HEK293 (cell line): ENCODE results near the gene PDE6B.

Experiments
- HOXD13 ChIP-seq: sonication (generic); formaldehyde crosslinking; IDR thresholded peaks from 2 replicates; pipeline ENCODE4 v1.8.0; 2022; ENCODE audit warnings: missing genetic modification reagents, borderline replicate concordance
- KLF1 ChIP-seq: fragments of 450-650 bp; formaldehyde crosslinking; IDR thresholded peaks from 2 replicates; pipeline ENCODE4 v1.5.1; 2016; ENCODE audit warnings: missing biosample characterization, missing genetic modification characterization
- KLF8 ChIP-seq: fragments of 450-650 bp; formaldehyde crosslinking; IDR thresholded peaks from 2 replicates; pipeline ENCODE4 v1.5.1; 2016; ENCODE audit warnings: missing biosample characterization, missing genetic modification characterization
- OSR2 ChIP-seq: fragments of 450-650 bp; formaldehyde crosslinking; IDR thresholded peaks from 2 replicates; pipeline ENCODE4 v1.5.1; 2016; ENCODE audit warnings: missing biosample characterization, missing genetic modification characterization
- PRDM1 ChIP-seq: fragments of 450-650 bp; formaldehyde crosslinking; IDR thresholded peaks from 2 replicates; pipeline ENCODE4; 2016; ENCODE audit warnings: missing biosample characterization, missing genetic modification characterization
- SP3 ChIP-seq: fragments of 450-650 bp; formaldehyde crosslinking; IDR thresholded peaks from 2 replicates; pipeline ENCODE4 v1.5.1; 2016; ENCODE audit warnings: missing biosample characterization, missing genetic modification characterization
- ZBTB20 ChIP-seq: fragments of 450-650 bp; formaldehyde crosslinking; IDR thresholded peaks from 2 replicates; pipeline ENCODE4 v1.5.1; 2016; ENCODE audit warnings: missing biosample characterization, missing genetic modification characterization
- ZEB2 ChIP-seq: fragments of 450-650 bp; formaldehyde crosslinking; IDR thresholded peaks from 2 replicates; pipeline ENCODE4 v1.5.1; 2016; ENCODE audit warnings: missing biosample characterization, missing genetic modification characterization
- ZNF112 ChIP-seq: fragments of 450-650 bp; formaldehyde crosslinking; IDR thresholded peaks from 2 replicates; pipeline ENCODE4 v1.5.0; 2017; ENCODE audit warnings: missing biosample characterization, missing genetic modification characterization
- ZNF155 ChIP-seq: fragments of 450-650 bp; formaldehyde crosslinking; IDR thresholded peaks from 2 replicates; pipeline ENCODE4 v1.5.1; 2016; ENCODE audit warnings: missing biosample characterization, missing genetic modification characterization
- ZNF157 ChIP-seq: fragments of 450-650 bp; formaldehyde crosslinking; IDR thresholded peaks from 2 replicates; pipeline ENCODE4 v1.5.1; 2016; ENCODE audit warnings: missing biosample characterization, missing genetic modification characterization
- ZNF202 ChIP-seq: fragments of 450-650 bp; formaldehyde crosslinking; IDR thresholded peaks from 2 replicates; pipeline ENCODE4 v1.5.1; 2016; ENCODE audit warnings: missing biosample characterization, missing genetic modification characterization, borderline replicate concordance
- ZNF223 ChIP-seq: fragments of 450-650 bp; formaldehyde crosslinking; IDR thresholded peaks from 2 replicates; pipeline ENCODE4 v1.5.1; 2016; ENCODE audit warnings: missing biosample characterization, missing genetic modification characterization
- ZNF311 ChIP-seq: fragments of 450-650 bp; formaldehyde crosslinking; IDR thresholded peaks from 2 replicates; pipeline ENCODE4 v1.5.1; 2017; ENCODE audit warnings: missing biosample characterization, missing genetic modification characterization, borderline replicate concordance
- ZNF426 ChIP-seq: fragments of 450-650 bp; formaldehyde crosslinking; IDR thresholded peaks from 2 replicates; pipeline ENCODE4 v1.5.1; 2017; ENCODE audit warnings: missing biosample characterization, missing genetic modification characterization, mild to moderate bottlenecking, inconsistent platforms, moderate library complexity
- ZNF48 ChIP-seq: fragments of 450-650 bp; formaldehyde crosslinking; IDR thresholded peaks from 2 replicates; pipeline ENCODE4 v1.5.1; 2016; ENCODE audit warnings: missing biosample characterization, missing genetic modification characterization
- ZNF529 ChIP-seq: fragments of 450-650 bp; formaldehyde crosslinking; IDR thresholded peaks from 2 replicates; pipeline ENCODE4 v1.5.1; 2017; ENCODE audit warnings: missing genetic modification characterization, missing biosample characterization; ENCODE audit not compliant: insufficient replicate concordance
- ZNF548 ChIP-seq: fragments of 450-650 bp; formaldehyde crosslinking; IDR thresholded peaks from 2 replicates; pipeline ENCODE4 v1.5.1; 2016; ENCODE audit warnings: missing biosample characterization, missing genetic modification characterization
- ZNF600 ChIP-seq: fragments of 450-650 bp; formaldehyde crosslinking; IDR thresholded peaks from 2 replicates; pipeline ENCODE4 v1.5.1; 2016; ENCODE audit warnings: missing biosample characterization, missing genetic modification characterization
- ZNF610 ChIP-seq: fragments of 450-650 bp; formaldehyde crosslinking; IDR thresholded peaks from 2 replicates; pipeline ENCODE4 v1.5.1; 2016; ENCODE audit warnings: missing biosample characterization, missing genetic modification characterization, borderline replicate concordance
- ZNF76 ChIP-seq: fragments of 450-650 bp; formaldehyde crosslinking; IDR thresholded peaks from 2 replicates; pipeline ENCODE4; 2016; ENCODE audit warnings: low read depth, missing biosample characterization, missing genetic modification characterization, borderline replicate concordance
- ZNF792 ChIP-seq: fragments of 450-650 bp; formaldehyde crosslinking; IDR thresholded peaks from 2 replicates; pipeline ENCODE4 v1.5.1; 2016; ENCODE audit warnings: missing biosample characterization, missing genetic modification characterization
- ZSCAN16 ChIP-seq: fragments of 450-650 bp; formaldehyde crosslinking; IDR thresholded peaks from 2 replicates; pipeline ENCODE4 v1.5.1; 2016; ENCODE audit warnings: missing biosample characterization, missing genetic modification characterization
- TF ChIP-seq, protein P1 (sequence below): fragments of 450-650 bp; formaldehyde crosslinking; IDR thresholded peaks from 2 replicates; pipeline ENCODE4; 2016; ENCODE audit warnings: missing biosample characterization, missing genetic modification characterization
- TF ChIP-seq, protein P2 (sequence below): fragments of 450-650 bp; IDR thresholded peaks from 2 replicates; pipeline ENCODE4 v1.5.1; 2018; ENCODE audit warnings: missing biosample characterization, mild to moderate bottlenecking, missing genetic modification characterization
- TF ChIP-seq, protein P3 (sequence below): fragments of 450-650 bp; formaldehyde crosslinking; IDR thresholded peaks from 2 replicates; pipeline ENCODE4 v1.5.1; 2017; ENCODE audit warnings: missing biosample characterization, missing genetic modification characterization
- TF ChIP-seq, protein P4 (sequence below): fragments of 450-650 bp; formaldehyde crosslinking; optimal IDR thresholded peaks from 2 replicates; pipeline ENCODE3; 2016; ENCODE audit warnings: missing biosample characterization, mild to moderate bottlenecking, missing genetic modification characterization
- TF ChIP-seq, protein P5 (sequence below): fragments of 450-650 bp; formaldehyde crosslinking; conservative IDR thresholded peaks from 2 replicates; pipeline ENCODE4 v1.5.1; 2016; ENCODE audit warnings: low read depth, missing biosample characterization, missing genetic modification characterization
- TF ChIP-seq, protein P6 (sequence below): fragments of 450-650 bp; formaldehyde crosslinking; IDR thresholded peaks from 2 replicates; pipeline ENCODE4 v1.5.1; 2016; ENCODE audit warnings: missing biosample characterization, missing genetic modification characterization

Gene PDE6B

DNA sequence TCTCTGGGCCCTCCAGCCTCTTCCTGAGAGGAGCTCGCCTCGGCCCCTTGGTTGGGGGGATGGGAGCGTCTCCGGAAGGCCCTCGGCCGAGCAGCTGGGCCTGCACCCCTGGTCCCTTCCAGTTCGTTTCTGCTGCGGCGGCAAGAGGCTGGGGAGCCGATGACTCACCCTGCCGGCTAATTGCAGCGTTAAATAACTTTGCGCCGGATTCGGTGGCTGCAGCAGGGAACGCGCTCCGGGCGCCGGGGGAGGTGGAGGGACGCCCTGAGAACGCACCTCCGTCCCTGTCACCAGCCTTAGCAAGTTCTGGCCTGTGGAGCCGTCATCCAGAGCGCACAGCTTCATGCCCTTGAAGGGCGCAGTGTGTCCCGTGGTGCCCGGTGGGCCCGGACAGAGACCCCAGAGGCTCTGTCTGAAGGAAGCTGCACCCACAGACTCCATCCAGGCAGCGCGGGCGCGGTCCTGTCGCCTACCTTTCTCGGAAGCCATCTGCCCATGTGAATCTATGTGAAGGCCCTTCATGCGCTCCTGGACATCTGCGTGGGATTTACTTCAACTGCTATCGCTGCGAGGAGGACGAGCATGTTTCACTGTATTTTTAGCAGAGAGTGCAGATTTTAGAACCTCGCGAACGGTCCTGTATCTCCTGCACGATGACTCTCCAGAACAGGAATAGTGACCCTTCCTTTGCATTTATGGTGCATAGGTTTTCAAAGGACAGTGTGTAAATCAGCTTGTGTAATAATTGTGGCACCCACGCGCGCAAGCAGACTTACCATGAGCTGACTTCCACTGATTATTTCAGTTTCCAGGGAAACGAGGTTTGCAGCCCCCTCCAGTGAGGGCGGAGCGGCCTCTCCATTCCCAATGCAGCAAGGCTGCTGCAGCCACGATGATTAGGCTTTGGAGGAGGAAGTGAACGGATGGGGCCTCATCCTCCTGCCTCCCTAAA, 47.6 kb upstream of the PDE6B start (continued):
- TF ChIP-seq, protein P1, sequence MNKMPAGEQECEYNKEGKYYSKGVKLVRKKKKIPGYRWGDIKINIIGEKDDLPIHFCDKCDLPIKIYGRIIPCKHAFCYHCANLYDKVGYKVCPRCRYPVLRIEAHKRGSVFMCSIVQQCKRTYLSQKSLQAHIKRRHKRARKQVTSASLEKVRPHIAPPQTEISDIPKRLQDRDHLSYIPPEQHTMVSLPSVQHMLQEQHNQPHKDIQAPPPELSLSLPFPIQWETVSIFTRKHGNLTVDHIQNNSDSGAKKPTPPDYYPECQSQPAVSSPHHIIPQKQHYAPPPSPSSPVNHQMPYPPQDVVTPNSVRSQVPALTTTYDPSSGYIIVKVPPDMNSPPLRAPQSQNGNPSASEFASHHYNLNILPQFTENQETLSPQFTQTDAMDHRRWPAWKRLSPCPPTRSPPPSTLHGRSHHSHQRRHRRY (tag by site-specific recombination), result no peak
- TF ChIP-seq ZNF311 (tag by site-specific recombination) (no peak), ZNF792 (tag by site-specific recombination) (no peak), ZEB2 (tag by site-specific recombination) (peak; percentile 52; the same call in 1 of the 2 replicates), ZNF76 (tag by site-specific recombination) (0 out of 2 replicates have a peak, but pooled peaks have one; percentile 19), KLF8 (tag by site-specific recombination) (peak; percentile 16; the same call in 1 of the 2 replicates), ZNF529 (tag by site-specific recombination) (no peak), ZNF202 (tag by site-specific recombination) (no peak), ZSCAN16 (no peak), ZNF223 (tag by site-specific recombination) (peak; percentile 58; the same call in 1 of the 2 replicates), ZNF600 (tag by site-specific recombination) (peak; percentile 76), ZNF155 (tag by site-specific recombination) (no peak), ZNF610 (tag by site-specific recombination) (no peak), ZBTB20 (0 out of 2 replicates have a peak, but pooled peaks have one; percentile 36), SP3 (tag by site-specific recombination) (no peak), HOXD13 (no peak), ZNF426 (tag by site-specific recombination) (no peak), ZNF48 (tag by site-specific recombination) (no peak), OSR2 (tag by site-specific recombination) (0 out of 2 replicates have a peak, but pooled peaks have one; percentile 18), ZNF548 (no peak), KLF1 (no peak), ZNF112 (no peak), PRDM1 (no peak), ZNF157 (tag by site-specific recombination) (no peak)
- TF ChIP-seq, protein P2, sequence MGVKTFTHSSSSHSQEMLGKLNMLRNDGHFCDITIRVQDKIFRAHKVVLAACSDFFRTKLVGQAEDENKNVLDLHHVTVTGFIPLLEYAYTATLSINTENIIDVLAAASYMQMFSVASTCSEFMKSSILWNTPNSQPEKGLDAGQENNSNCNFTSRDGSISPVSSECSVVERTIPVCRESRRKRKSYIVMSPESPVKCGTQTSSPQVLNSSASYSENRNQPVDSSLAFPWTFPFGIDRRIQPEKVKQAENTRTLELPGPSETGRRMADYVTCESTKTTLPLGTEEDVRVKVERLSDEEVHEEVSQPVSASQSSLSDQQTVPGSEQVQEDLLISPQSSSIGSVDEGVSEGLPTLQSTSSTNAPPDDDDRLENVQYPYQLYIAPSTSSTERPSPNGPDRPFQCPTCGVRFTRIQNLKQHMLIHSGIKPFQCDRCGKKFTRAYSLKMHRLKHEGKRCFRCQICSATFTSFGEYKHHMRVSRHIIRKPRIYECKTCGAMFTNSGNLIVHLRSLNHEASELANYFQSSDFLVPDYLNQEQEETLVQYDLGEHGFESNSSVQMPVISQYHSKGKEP (tag by site-specific recombination), result peak; percentile 69; the same call in 1 of the 2 replicates
- TF ChIP-seq, protein P3, sequence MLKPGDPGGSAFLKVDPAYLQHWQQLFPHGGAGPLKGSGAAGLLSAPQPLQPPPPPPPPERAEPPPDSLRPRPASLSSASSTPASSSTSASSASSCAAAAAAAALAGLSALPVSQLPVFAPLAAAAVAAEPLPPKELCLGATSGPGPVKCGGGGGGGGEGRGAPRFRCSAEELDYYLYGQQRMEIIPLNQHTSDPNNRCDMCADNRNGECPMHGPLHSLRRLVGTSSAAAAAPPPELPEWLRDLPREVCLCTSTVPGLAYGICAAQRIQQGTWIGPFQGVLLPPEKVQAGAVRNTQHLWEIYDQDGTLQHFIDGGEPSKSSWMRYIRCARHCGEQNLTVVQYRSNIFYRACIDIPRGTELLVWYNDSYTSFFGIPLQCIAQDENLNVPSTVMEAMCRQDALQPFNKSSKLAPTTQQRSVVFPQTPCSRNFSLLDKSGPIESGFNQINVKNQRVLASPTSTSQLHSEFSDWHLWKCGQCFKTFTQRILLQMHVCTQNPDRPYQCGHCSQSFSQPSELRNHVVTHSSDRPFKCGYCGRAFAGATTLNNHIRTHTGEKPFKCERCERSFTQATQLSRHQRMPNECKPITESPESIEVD, result no peak
- TF ChIP-seq, protein P4, sequence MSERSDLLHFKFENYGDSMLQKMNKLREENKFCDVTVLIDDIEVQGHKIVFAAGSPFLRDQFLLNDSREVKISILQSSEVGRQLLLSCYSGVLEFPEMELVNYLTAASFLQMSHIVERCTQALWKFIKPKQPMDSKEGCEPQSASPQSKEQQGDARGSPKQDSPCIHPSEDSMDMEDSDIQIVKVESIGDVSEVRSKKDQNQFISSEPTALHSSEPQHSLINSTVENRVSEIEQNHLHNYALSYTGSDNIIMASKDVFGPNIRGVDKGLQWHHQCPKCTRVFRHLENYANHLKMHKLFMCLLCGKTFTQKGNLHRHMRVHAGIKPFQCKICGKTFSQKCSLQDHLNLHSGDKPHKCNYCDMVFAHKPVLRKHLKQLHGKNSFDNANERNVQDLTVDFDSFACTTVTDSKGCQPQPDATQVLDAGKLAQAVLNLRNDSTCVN (tag by site-specific recombination), result peak; percentile 32
- TF ChIP-seq, protein P5, sequence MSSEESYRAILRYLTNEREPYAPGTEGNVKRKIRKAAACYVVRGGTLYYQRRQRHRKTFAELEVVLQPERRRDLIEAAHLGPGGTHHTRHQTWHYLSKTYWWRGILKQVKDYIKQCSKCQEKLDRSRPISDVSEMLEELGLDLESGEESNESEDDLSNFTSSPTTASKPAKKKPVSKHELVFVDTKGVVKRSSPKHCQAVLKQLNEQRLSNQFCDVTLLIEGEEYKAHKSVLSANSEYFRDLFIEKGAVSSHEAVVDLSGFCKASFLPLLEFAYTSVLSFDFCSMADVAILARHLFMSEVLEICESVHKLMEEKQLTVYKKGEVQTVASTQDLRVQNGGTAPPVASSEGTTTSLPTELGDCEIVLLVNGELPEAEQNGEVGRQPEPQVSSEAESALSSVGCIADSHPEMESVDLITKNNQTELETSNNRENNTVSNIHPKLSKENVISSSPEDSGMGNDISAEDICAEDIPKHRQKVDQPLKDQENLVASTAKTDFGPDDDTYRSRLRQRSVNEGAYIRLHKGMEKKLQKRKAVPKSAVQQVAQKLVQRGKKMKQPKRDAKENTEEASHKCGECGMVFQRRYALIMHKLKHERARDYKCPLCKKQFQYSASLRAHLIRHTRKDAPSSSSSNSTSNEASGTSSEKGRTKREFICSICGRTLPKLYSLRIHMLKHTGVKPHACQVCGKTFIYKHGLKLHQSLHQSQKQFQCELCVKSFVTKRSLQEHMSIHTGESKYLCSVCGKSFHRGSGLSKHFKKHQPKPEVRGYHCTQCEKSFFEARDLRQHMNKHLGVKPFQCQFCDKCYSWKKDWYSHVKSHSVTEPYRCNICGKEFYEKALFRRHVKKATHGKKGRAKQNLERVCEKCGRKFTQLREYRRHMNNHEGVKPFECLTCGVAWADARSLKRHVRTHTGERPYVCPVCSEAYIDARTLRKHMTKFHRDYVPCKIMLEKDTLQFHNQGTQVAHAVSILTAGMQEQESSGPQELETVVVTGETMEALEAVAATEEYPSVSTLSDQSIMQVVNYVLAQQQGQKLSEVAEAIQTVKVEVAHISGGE (tag by site-specific recombination), result peak; percentile 56; the same call in 1 of the 2 replicates
- TF ChIP-seq, protein P6, sequence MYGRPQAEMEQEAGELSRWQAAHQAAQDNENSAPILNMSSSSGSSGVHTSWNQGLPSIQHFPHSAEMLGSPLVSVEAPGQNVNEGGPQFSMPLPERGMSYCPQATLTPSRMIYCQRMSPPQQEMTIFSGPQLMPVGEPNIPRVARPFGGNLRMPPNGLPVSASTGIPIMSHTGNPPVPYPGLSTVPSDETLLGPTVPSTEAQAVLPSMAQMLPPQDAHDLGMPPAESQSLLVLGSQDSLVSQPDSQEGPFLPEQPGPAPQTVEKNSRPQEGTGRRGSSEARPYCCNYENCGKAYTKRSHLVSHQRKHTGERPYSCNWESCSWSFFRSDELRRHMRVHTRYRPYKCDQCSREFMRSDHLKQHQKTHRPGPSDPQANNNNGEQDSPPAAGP, result peak; percentile 16; the same call in 1 of the 2 replicates
